OCI-LY1 (cell line): Measurements from ENCODE around the gene PFN3.

Experiments used
- H2AFZ ChIP-seq: fragments of 200-600 bp; sonication (generic), shearing (Covaris generic); 2 replicates; pipeline ENCODE4 v1.6.0; 2014; ENCODE audit warnings: antibody characterized with exemption, mild to moderate bottlenecking, low read length
- H3F3A ChIP-seq: fragments of 200-600 bp; sonication (generic), shearing (Covaris generic); 2 replicates; pipeline ENCODE4 v1.6.0; 2014; ENCODE audit warnings: mild to moderate bottlenecking, antibody characterized with exemption, low read length, moderate library complexity; ENCODE audit not compliant: insufficient read depth
- H3K27ac ChIP-seq: fragments of 200-600 bp; sonication (generic); 2 replicates; pipeline ENCODE4 v1.5.1; 2014; ENCODE audit warnings: low read length, mixed run types, mild to moderate bottlenecking, low read depth; ENCODE audit not compliant: poor library complexity, severe bottlenecking
- H3K27me3 ChIP-seq: fragments of 200-600 bp; sonication (generic); 2 replicates; pipeline ENCODE4 v1.6.0; 2014; ENCODE audit warnings: antibody characterized with exemption, mild to moderate bottlenecking, low read length, moderate library complexity; ENCODE audit not compliant: insufficient read depth
- H3K36me3 ChIP-seq: fragments of 200-600 bp; sonication (generic); 2 replicates; pipeline ENCODE4 v1.6.1; 2014; ENCODE audit warnings: mild to moderate bottlenecking, antibody characterized with exemption, low read length, moderate library complexity, mixed read lengths; ENCODE audit not compliant: insufficient read depth
- H3K4me1 ChIP-seq: fragments of 200-600 bp; sonication (generic); 2 replicates; pipeline ENCODE4 v1.5.1; 2014; ENCODE audit warnings: mild to moderate bottlenecking, low read length, moderate library complexity; ENCODE audit not compliant: insufficient read depth, severe bottlenecking
- H3K4me2 ChIP-seq: fragments of 200-600 bp; sonication (generic), shearing (Covaris generic); 2 replicates; pipeline ENCODE4 v1.6.1; 2014; ENCODE audit warnings: low read length
- H3K4me3 ChIP-seq: fragments of 200-600 bp; sonication (generic); 2 replicates; pipeline ENCODE4 v1.5.1; 2014; ENCODE audit warnings: low read length, low read depth, mild to moderate bottlenecking, mixed read lengths; ENCODE audit not compliant: poor library complexity, severe bottlenecking
- H3K79me2 ChIP-seq: fragments of 200-600 bp; shearing (Covaris generic); 2 replicates; pipeline ENCODE4 v1.6.1; 2016; ENCODE audit warnings: mixed run types, low read length, mixed read lengths; ENCODE audit not compliant: insufficient read depth
- H3K9ac ChIP-seq: fragments of 200-600 bp; sonication (generic), shearing (Covaris generic); 2 replicates; pipeline ENCODE4 v1.6.1; 2014; ENCODE audit warnings: mild to moderate bottlenecking, low read length, mixed read lengths
- H3K9me2 ChIP-seq: fragments of 200-600 bp; sonication (generic), shearing (Covaris generic); 2 replicates; pipeline ENCODE4 v1.6.1; 2014; ENCODE audit warnings: low read depth, mild to moderate bottlenecking, low read length, mixed read lengths
- H3K9me3 ChIP-seq: fragments of 200-600 bp; shearing (Covaris generic); 2 replicates; pipeline ENCODE4 v1.6.1; 2014; ENCODE audit warnings: low read length, mixed read lengths
- H4K20me1 ChIP-seq: fragments of 200-600 bp; sonication (generic), shearing (Covaris generic); 2 replicates; pipeline ENCODE4 v1.6.0; 2016; ENCODE audit warnings: mild to moderate bottlenecking, low read length; ENCODE audit not compliant: insufficient read depth
- EZH2 ChIP-seq: fragments of 200-600 bp; sonication (generic), shearing (Covaris generic); IDR thresholded peaks from 2 replicates; pipeline ENCODE4 v1.8.0; 2017; ENCODE audit warnings: borderline replicate concordance, mixed run types, mild to moderate bottlenecking, antibody characterized with exemption, low read length, moderate library complexity, mixed read lengths
- TF ChIP-seq, protein P1 (sequence below): fragments of 200-600 bp; sonication (generic), shearing (Covaris generic); IDR thresholded peaks from 2 replicates; pipeline ENCODE4 v1.5.1; 2017; ENCODE audit warnings: mild to moderate bottlenecking, antibody characterized with exemption, low read length, moderate library complexity, mixed read lengths

Gene PFN3

GRCh38 chr5:177445917-177446199 lies 45.4 kb upstream of the PFN3 start:
- no peaks in the 10 kb centered on the region for H3K9me3 ChIP-seq
- H3K4me2 ChIP-seq, result peak overlapping the region; percentile 75
- peaks cover 18% of the 10 kb centered on the region; the same call in 1 of the 2 replicates for H3K36me3 ChIP-seq
- H3F3A ChIP-seq, result no peaks in the 10 kb centered on the region
- no peaks in the 10 kb centered on the region for H3K9me2 ChIP-seq
- H3K27me3 ChIP-seq, result no peaks in the 10 kb centered on the region
- no peaks in the 10 kb centered on the region for H3K79me2 ChIP-seq
- peak overlapping the region; percentile 62 for H3K4me3 ChIP-seq
- no peak overlapping the region for H2AFZ ChIP-seq
- peaks cover 30% of the 10 kb centered on the region for H3K4me1 ChIP-seq
- TF ChIP-seq, protein P1, sequence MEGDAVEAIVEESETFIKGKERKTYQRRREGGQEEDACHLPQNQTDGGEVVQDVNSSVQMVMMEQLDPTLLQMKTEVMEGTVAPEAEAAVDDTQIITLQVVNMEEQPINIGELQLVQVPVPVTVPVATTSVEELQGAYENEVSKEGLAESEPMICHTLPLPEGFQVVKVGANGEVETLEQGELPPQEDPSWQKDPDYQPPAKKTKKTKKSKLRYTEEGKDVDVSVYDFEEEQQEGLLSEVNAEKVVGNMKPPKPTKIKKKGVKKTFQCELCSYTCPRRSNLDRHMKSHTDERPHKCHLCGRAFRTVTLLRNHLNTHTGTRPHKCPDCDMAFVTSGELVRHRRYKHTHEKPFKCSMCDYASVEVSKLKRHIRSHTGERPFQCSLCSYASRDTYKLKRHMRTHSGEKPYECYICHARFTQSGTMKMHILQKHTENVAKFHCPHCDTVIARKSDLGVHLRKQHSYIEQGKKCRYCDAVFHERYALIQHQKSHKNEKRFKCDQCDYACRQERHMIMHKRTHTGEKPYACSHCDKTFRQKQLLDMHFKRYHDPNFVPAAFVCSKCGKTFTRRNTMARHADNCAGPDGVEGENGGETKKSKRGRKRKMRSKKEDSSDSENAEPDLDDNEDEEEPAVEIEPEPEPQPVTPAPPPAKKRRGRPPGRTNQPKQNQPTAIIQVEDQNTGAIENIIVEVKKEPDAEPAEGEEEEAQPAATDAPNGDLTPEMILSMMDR, result no peak
- no peak for TF ChIP-seq EZH2
- H4K20me1 ChIP-seq, result no peaks in the 10 kb centered on the region
- peak overlapping the region; percentile 64 for H3K27ac ChIP-seq
- H3K9ac ChIP-seq, result peak overlapping the region; percentile 71; the same call in 1 of the 2 replicates

- H3K4me3 ChIP-seq, result peak overlapping the region; percentile 62
- peak overlapping the region; percentile 75; the same call in 1 of the 2 replicates for H3K4me2 ChIP-seq
- no peaks in the 10 kb centered on the region for H3K9me2 ChIP-seq
- H3F3A ChIP-seq, result no peaks in the 10 kb centered on the region
- no peaks in the 10 kb centered on the region for H3K79me2 ChIP-seq
- no peak overlapping the region for H2AFZ ChIP-seq
- H3K9me3 ChIP-seq, result no peaks in the 10 kb centered on the region
- TF ChIP-seq, protein P1, result no peak
- no peak for TF ChIP-seq EZH2
- H3K4me1 ChIP-seq, result peaks cover 30% of the 10 kb centered on the region
- peak overlapping the region; percentile 71; the same call in 1 of the 2 replicates for H3K9ac ChIP-seq
- H3K27me3 ChIP-seq, result no peaks in the 10 kb centered on the region
- H4K20me1 ChIP-seq, result no peaks in the 10 kb centered on the region
- peak overlapping the region; percentile 64 for H3K27ac ChIP-seq
- peaks cover 23% of the 10 kb centered on the region; the same call in 1 of the 2 replicates for H3K36me3 ChIP-seq
Observed at GRCh38 chr5:177445052-177445916, 44.8 kb upstream of the PFN3 start.

DNA sequence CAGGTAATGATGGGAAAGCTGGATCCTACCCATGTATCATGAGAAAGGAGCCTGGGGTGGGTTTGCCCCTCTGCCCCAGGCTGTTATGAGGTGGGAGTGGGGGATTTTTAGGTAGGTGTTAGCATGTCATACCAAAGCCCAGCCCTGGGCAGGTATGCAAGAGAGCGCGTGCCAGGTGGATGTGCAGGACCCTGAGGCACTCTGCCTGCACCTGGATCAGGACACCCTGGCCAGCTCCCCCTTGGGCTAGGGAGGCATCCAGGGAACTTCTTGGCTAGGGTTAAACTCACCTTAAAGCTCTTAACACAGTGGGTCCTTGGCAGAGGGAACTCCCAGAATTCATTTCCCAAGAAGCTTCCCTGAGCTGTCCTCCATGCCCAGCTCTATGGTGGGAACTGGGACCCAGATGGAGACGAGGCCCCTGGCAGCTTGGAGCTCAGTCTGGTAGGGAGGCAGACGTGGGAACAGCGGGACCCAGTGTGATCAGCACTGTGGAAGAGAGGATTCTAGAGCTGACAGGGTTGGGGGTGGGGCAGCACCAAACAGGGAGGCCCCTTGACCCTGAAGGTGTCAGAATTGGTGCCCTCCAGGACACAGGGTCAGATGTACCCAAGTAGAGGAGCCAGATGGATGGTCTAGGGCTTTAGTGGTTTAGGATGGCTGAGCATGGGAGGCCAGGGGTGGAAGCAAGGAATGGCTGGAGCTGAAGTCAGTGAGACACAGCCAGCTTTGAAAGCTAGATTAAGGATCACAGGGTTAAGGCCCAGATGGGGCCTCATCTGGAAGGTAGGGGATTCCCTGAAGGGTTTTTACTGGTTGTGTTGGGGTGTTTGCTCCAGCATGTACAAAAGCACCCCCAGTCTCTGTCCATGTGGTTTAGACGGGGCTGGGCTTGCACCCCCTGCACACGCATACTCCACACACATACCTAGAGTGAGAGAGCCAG lies 43.9 kb upstream of the PFN3 start:
- Histone ChIP-seq H3K27ac (no peak overlapping the region), H3K27me3 (no peaks in the 10 kb centered on the region), H3F3A (no peaks in the 10 kb centered on the region), H3K9ac (no peak overlapping the region), H3K79me2 (no peaks in the 10 kb centered on the region), H3K9me2 (no peaks in the 10 kb centered on the region), H2AFZ (no peak overlapping the region), H4K20me1 (no peaks in the 10 kb centered on the region), H3K4me3 (no peak overlapping the region), H3K36me3 (peaks cover 24% of the 10 kb centered on the region; the same call in 1 of the 2 replicates), H3K4me2 (no peak overlapping the region), H3K9me3 (no peaks in the 10 kb centered on the region), H3K4me1 (peaks cover 30% of the 10 kb centered on the region)
- TF ChIP-seq, protein P1, result no peak
- no peak for TF ChIP-seq EZH2
